ENCODE results near the gene ARID2. TPM values are rescaled to one million over a fixed set of nuclear protein-coding genes. Genes with fewer than 3 reads are reported as not detected.

The ARID2 gene
- total RNA-seq, 3 donors from 2014 or later: 28.9 to 46.4 (median 43.3) TPM

DNA sequence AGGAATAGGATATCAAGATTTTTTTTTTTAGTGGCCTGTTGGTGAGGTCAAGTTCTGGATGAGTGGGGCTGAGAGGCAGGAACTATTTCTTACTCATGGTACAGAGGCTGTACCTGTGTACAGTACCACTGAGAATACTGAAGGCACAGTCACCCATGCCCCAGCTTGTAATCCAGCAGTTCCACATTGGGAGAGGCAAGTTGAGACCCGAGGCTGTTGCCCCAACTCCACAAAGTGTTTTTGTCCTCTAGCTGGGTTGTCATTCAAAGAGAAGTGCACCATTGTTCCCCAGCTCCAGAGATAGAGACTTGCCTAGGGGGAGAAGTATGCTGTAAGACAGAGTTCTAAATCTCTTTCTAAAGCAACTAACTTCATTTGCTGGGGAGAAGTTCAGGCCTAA is 38.7 kb downstream of the ARID2 start:
- Histone ChIP-seq H3K4me1 (ENCODE audit: low read depth) (no peaks in the 10 kb centered on the region), H3K4me3 (no peak overlapping the region), H3K9me3 (peaks cover 4% of the 10 kb centered on the region), H3K36me3 (ENCODE audit: low read depth) (no peaks in the 10 kb centered on the region)
- intact Hi-C loops (cut with DNase I, micrococcal nuclease): no loop called here
- DNase-seq: no peak
- TF ChIP-seq CTCF (IDR thresholded peaks at IDR 0.05): no peak
- ATAC-seq: no peak

DNA sequence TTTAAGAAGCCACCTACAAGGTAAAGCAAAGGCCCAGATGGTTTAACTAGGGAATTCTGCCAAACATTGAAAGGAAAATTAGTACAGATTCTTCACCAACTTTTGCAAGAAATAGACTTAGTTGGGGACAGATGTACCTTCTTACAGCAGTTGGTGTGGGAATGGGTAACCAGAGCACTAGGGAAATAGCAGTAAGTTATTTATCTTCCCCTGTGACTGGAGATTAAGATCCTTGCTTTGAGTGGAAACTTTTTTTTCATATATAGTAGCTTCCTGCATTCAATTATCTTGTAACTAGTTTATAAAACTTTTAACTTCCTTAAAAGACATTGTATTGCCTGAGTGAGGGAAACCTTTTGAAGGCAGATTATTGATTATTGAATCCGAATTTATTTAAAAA is 44.2 kb downstream of the ARID2 start:
- peaks cover 4% of the 10 kb centered on the region for H3K9me3 ChIP-seq
- H3K36me3 ChIP-seq (ENCODE audit: low read depth): no peaks in the 10 kb centered on the region
- DNase-seq: no peak
- no peak for ATAC-seq
- no peak overlapping the region for H3K4me3 ChIP-seq
- intact Hi-C loops (cut with DNase I, micrococcal nuclease): no loop called here
- TF ChIP-seq CTCF (IDR thresholded peaks at IDR 0.05): no peak
- no peaks in the 10 kb centered on the region for H3K4me1 ChIP-seq (ENCODE audit: low read depth)

GRCh38 chr12:45774508-45775162 is 45.1 kb downstream of the ARID2 start:
- DNase-seq: no peak
- H3K36me3 ChIP-seq (ENCODE audit: low read depth): no peaks in the 10 kb centered on the region
- H3K9me3 ChIP-seq: peaks cover 1% of the 10 kb centered on the region
- no peaks in the 10 kb centered on the region for H3K4me1 ChIP-seq (ENCODE audit: low read depth)
- TF ChIP-seq CTCF (IDR thresholded peaks at IDR 0.05): no peak
- no peak overlapping the region for H3K4me3 ChIP-seq
- intact Hi-C loops (cut with DNase I, micrococcal nuclease): no loop called here
- ATAC-seq: no peak

- no peak overlapping the region for H3K4me3 ChIP-seq
- no peaks in the 10 kb centered on the region for H3K4me1 ChIP-seq (ENCODE audit: low read depth)
- intact Hi-C loops (cut with DNase I, micrococcal nuclease): no loop called here
- DNase-seq: no peak
- no peak for TF ChIP-seq CTCF (IDR thresholded peaks at IDR 0.05)
- no peak for ATAC-seq
- H3K9me3 ChIP-seq: no peaks in the 10 kb centered on the region
- H3K36me3 ChIP-seq (ENCODE audit: low read depth): no peaks in the 10 kb centered on the region
Observed at GRCh38 chr12:45775465-45775864, 46.0 kb downstream of the ARID2 start.

DNA sequence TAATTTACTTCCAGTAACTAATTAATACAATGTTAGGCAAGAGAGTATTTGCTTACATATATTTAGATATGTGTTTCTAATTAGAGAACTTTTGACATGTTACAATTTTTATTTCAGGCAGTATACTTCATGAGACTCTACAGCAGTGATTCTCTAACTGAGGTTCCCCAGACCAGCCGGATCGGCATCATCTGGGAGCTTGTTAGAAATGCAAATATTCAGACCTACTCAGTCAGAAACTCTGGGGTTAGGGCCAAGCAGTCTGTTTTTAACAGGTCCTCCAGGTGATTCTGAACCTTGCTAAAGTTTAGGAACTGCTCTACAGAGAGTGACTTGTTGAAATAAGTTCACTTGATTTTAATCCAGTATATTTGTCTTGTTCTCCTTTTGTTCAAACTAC is 46.5 kb downstream of the ARID2 start:
- intact Hi-C loops (cut with DNase I, micrococcal nuclease): no loop called here
- ATAC-seq: no peak

More for the DNA sequence above, 46.5 kb downstream of the ARID2 start:
- Histone ChIP-seq H3K4me3 (no peak overlapping the region), H3K36me3 (ENCODE audit: low read depth) (no peaks in the 10 kb centered on the region), H3K9me3 (no peaks in the 10 kb centered on the region), H3K4me1 (ENCODE audit: low read depth) (no peaks in the 10 kb centered on the region)
- no peak for DNase-seq
- TF ChIP-seq CTCF (IDR thresholded peaks at IDR 0.05): no peak
